ENCODE measurements around the gene PRKCE.

- no peak for TF ChIP-seq CTCF (conservative IDR thresholded peaks at IDR 0.05; ENCODE audit: low read depth in 2 of 2)
- TF ChIP-seq POLR2AphosphoS5 (IDR thresholded peaks at IDR 0.05; ENCODE audit: low read depth), result no peak
- TF ChIP-seq ZNF331 (CRISPR knock-in tag; IDR thresholded peaks at IDR 0.05; ENCODE audit: low read depth), result no peak
- TF ChIP-seq CREB1 (CRISPR knock-in tag; IDR thresholded peaks at IDR 0.05; ENCODE audit: low read depth), result no peak
- TF ChIP-seq EZH2phosphoT487 (IDR thresholded peaks at IDR 0.05; ENCODE audit: unreplicated experiment), result no peak
- no peak for TF ChIP-seq EZH2 (IDR thresholded peaks at IDR 0.05; ENCODE audit: low read depth, unreplicated experiment)
- no peak for TF ChIP-seq ZNF114 (CRISPR knock-in tag; IDR thresholded peaks at IDR 0.05)
- no peak for TF ChIP-seq NANOG (IDR thresholded peaks at IDR 0.05; ENCODE audit: borderline replicate concordance)
- no peak for TF ChIP-seq REST (IDR thresholded peaks at IDR 0.05; ENCODE audit: unreplicated experiment)
Measured at GRCh38 chr2:46079985-46080560, 428.6 kb downstream of the PRKCE start.
